Measurements from ENCODE around the gene GRXCR2. TPM values are rescaled to one million over a fixed set of nuclear protein-coding genes. Genes with fewer than 3 reads are reported as not detected.
"Not testable (repeated sequence)": the region's sequence is repeated elsewhere in the genome, so short reads cannot be mapped to it uniquely, and the experiment has no call there.

Gene GRXCR2
- total RNA-seq, 1 experiment from 2014 or later = not detected

GRCh38 chr5:145867806-145868205, 5.0 kb downstream of the GRXCR2 start:
- no peak overlapping the region for H2AFZ ChIP-seq (ENCODE audit: low read depth, low read length, poor library complexity, severe bottlenecking)
- ChIA-PET CTCF (interaction anchor here (1.7 kb wide), 1 partner anchor 20 kb away, joined by 6 read pairs; no protein-coding TSS in a partner anchor), RAD21 (ENCODE audit: low non-redundant PET in 1 of 2, low total read pairs in 2 of 2, uncharacterized antibody in 2 of 2, unreplicated experiment in 2 of 2) (no interaction called here), POLR2A (no interaction called here)
- H3K36me3 ChIP-seq (ENCODE audit: control insufficient read depth in 1 of 2, insufficient read depth in 2 of 2, low read length in 2 of 2) = no peaks in the 10 kb centered on the region
- H3K79me2 ChIP-seq (ENCODE audit: insufficient read depth, low read length) = no peaks in the 10 kb centered on the region
- H3K27ac ChIP-seq (ENCODE audit: low read depth, low read length) = no peak overlapping the region
- no peaks in the 10 kb centered on the region for H3K4me1 ChIP-seq (ENCODE audit: control insufficient read depth in 1 of 2, insufficient read depth in 2 of 2, low read length in 2 of 2)
- intact Hi-C loops (cut with micrococcal nuclease) = no loop called here
- TF ChIP-seq SRF (IDR thresholded peaks at IDR 0.05; ENCODE audit: low read depth) = no peak
- TF ChIP-seq POLR2AphosphoS5 (IDR thresholded peaks at IDR 0.05; ENCODE audit: low read depth, low read length) = no peak
- no peak for TF ChIP-seq ZFX (IDR thresholded peaks at IDR 0.05)
- no peak for TF ChIP-seq POLR2A (IDR thresholded peaks at IDR 0.05; ENCODE audit: borderline replicate concordance, extremely low read depth, insufficient read depth, insufficient read length)
- TF ChIP-seq TCF7L2 (IDR thresholded peaks at IDR 0.05; ENCODE audit: borderline replicate concordance, extremely low read depth, insufficient read depth, insufficient read length) = no peak
- H4K20me1 ChIP-seq (ENCODE audit: insufficient read depth) = no peaks in the 10 kb centered on the region
- H3K4me2 ChIP-seq (ENCODE audit: low read length) = no peak overlapping the region
- H3K27me3 ChIP-seq (ENCODE audit: insufficient read depth, low read length) = no peaks in the 10 kb centered on the region
- H3K9ac ChIP-seq (ENCODE audit: low read length) = no peak overlapping the region
- H3K4me3 ChIP-seq (replicated peaks in 1 of 2; ENCODE audit: low read depth in 1 of 2, low read length in 2 of 2) = no peak overlapping the region
- 0 out of 2 replicates have a peak, but pooled peaks cover 3% of the 10 kb centered on the region for H3K9me2 ChIP-seq (ENCODE audit: insufficient read depth)
- ATAC-seq = no peak
- BruUV-seq (replicated peaks) = no TSS peak
- no peak for DNase-seq (ENCODE audit: low read depth, low spot score)
- no peaks in the 10 kb centered on the region for H3K9me3 ChIP-seq (ENCODE audit: control insufficient read depth in 1 of 2, insufficient read depth in 1 of 2, low read depth in 1 of 2, low read length in 2 of 2)

GRCh38 chr5:145864432-145864831, 8.4 kb downstream of the GRXCR2 start:
- H3K79me2 ChIP-seq (ENCODE audit: insufficient read depth, low read length); BruUV-seq (replicated peaks); RAD21 ChIA-PET (ENCODE audit: low non-redundant PET in 1 of 2, low total read pairs in 2 of 2, uncharacterized antibody in 2 of 2, unreplicated experiment in 2 of 2); H3K9me2 ChIP-seq (ENCODE audit: insufficient read depth); H3K9ac ChIP-seq (ENCODE audit: low read length); H3K4me1 ChIP-seq (ENCODE audit: control insufficient read depth in 1 of 2, insufficient read depth in 2 of 2, low read length in 2 of 2); H2AFZ ChIP-seq (ENCODE audit: low read depth, low read length, poor library complexity, severe bottlenecking); H3K27ac ChIP-seq (ENCODE audit: low read depth, low read length); H3K36me3 ChIP-seq (ENCODE audit: control insufficient read depth in 1 of 2, insufficient read depth in 2 of 2, low read length in 2 of 2); POLR2A ChIA-PET; intact Hi-C loops (cut with micrococcal nuclease); H4K20me1 ChIP-seq (ENCODE audit: insufficient read depth); H3K9me3 ChIP-seq (ENCODE audit: control insufficient read depth in 1 of 2, insufficient read depth in 1 of 2, low read depth in 1 of 2, low read length in 2 of 2); ATAC-seq; H3K27me3 ChIP-seq (ENCODE audit: insufficient read depth, low read length); CTCF ChIA-PET; H3K4me3 ChIP-seq (replicated peaks in 1 of 2; ENCODE audit: low read depth in 1 of 2, low read length in 2 of 2); H3K4me2 ChIP-seq (ENCODE audit: low read length); DNase-seq (ENCODE audit: low read depth, low spot score): not testable (repeated sequence)

All from HCT116 (cell line).